Suppressor macrophage treated with lipopolysaccharide for 1 hour (primary cell): Measurements from ENCODE around the gene NDEL1.

Experiments
- DNase-seq, 3 donors: peaks; one replicate each; pipeline ENCODE4 v3.0.0-alpha.2; 2020 to 2022

The NDEL1 gene

GRCh38 chr17:8506145-8506544 is 70.5 kb downstream of the NDEL1 start:
- DNase-seq, result no peak

- DNase-seq, result no peak
These were observed 79.1 kb downstream of the NDEL1 start for GRCh38 chr17:8514801-8515200.
